Kidney (tissue), 14 donors: ENCODE measurements around the gene BEST3. TPM values are rescaled to one million over a fixed set of nuclear protein-coding genes. Genes with fewer than 3 reads are reported as not detected.
"Not testable (repeated sequence)": the region's sequence is repeated elsewhere in the genome, so short reads cannot be mapped to it uniquely, and the experiment has no call there.

Experiments
- DNase-seq, 5 donors: peaks; one replicate each; pipeline ENCODE4 v3.0.0-alpha.2; 2013 to 2020
- FAIRE-seq: peaks from 2 replicates; lab custom pipeline; 2012; peaks lifted over from hg19 to GRCh38; lab: Jason Lieb, UNC
- H3K27ac ChIP-seq, 2 donors: one replicate each; pipeline ENCODE4 v1.7.0; 2013; ENCODE audit warnings: low read depth in 2 of 2, low read length in 2 of 2, inconsistent platforms in 1 of 2
- H3K27me3 ChIP-seq: one replicate; pipeline ENCODE4 v1.7.1; 2013; ENCODE audit warnings: low read length, inconsistent platforms; ENCODE audit not compliant: control insufficient read depth, insufficient read depth
- H3K36me3 ChIP-seq, 3 donors: one replicate each; pipeline versions ENCODE4 v1.7.0 to v1.7.1; 2013; ENCODE audit warnings: low read length in 3 of 3, control low read depth in 1 of 3, inconsistent platforms in 1 of 3; ENCODE audit not compliant: insufficient read depth in 3 of 3, control insufficient read depth in 2 of 3
- H3K4me1 ChIP-seq, 3 donors: one replicate each; pipeline versions ENCODE4 v1.7.0 to v1.7.1; 2013; ENCODE audit warnings: low read length in 3 of 3, inconsistent platforms in 1 of 3, low read depth in 1 of 3; ENCODE audit not compliant: control insufficient read depth in 2 of 3, insufficient read depth in 2 of 3
- H3K4me3 ChIP-seq, 3 donors: one replicate each; pipeline versions ENCODE4 v1.7.0 to v1.8.1; 2013; ENCODE audit warnings: low read length in 3 of 3, control low read depth in 1 of 3, inconsistent platforms in 1 of 3
- H3K9ac ChIP-seq, 3 donors: one replicate each; pipeline versions ENCODE4 v1.7.0 to v1.7.1; 2013; ENCODE audit warnings: low read length in 3 of 3, control low read depth in 1 of 3, inconsistent platforms in 1 of 3
- H3K9me3 ChIP-seq, 3 donors: one replicate each; pipeline versions ENCODE4 v1.7.0 to v1.7.1; 2013; ENCODE audit warnings: low read length in 3 of 3, control low read depth in 1 of 3, inconsistent platforms in 1 of 3; ENCODE audit not compliant: control insufficient read depth in 2 of 3, insufficient read depth in 1 of 3
- intact Hi-C: fragments of 100-400 bp; cut with DNase I; formaldehyde crosslinking; loops from one replicate; pipeline ENCODE4 v1.11.1; 2022
- polyA plus RNA-seq: library from polyadenylated mRNA; stranded (reverse); fragments of 350-450 nt; fragmentation: Illumina TruSeq; extraction: RNeasy Lipid Tissue Mini Kit (QIAGEN cat#74804); gene quantifications from one replicate; pipeline ENCODE4 v1.2.3, GENCODE V29; 2014; ENCODE audit warnings: low read depth, low replicate concordance; ENCODE audit not compliant: insufficient read depth
- total RNA-seq: library from RNA; stranded (reverse); fragmentation: NEBNext Ultra II Directional; extraction: Animal tissue kit (Norgen Biotek cat#: 25700); gene quantifications from one replicate; pipeline ENCODE4 v1.2.1, GENCODE V29; 2021
- TF ChIP-seq, protein P1 (sequence below): IDR thresholded peaks from 3 replicates; pipeline ENCODE4 v1.5.1; 2012; ENCODE audit warnings: mild to moderate bottlenecking, moderate library complexity, borderline replicate concordance; ENCODE audit not compliant: insufficient read depth; ENCODE audit errors: extremely low read depth
- donor health status: control.
- donor health status: control.
- donor health status: control.
- donor health status: control.
- donor health status: control.
- donor health status: DM: yes; HTN: yes; CAD: no.
- donor health status: Normal renal cell carcinoma (clear cell type).

The BEST3 gene
- total and polyA plus RNA-seq, 2 donors from 2014 or later, result 0.57 to 0.82 TPM

DNA sequence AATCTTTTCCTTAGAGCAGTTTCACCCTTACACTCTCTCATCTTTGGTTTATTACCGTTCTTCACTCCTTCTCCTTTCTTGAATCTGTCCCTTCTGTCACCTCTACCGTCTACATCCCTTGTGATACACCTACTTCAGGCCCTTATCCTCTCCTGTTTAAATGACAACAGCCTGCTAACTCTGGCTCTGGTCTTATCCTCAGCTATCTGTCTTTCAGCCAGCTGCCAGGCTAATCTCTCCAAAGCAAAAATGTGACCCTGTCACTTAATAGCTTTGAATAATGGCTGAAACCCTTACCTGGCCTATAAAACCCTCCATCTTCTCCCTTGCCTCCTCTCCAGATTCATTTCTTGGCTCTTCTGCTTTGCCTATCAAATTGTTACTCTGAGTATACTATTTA is 32.3 kb downstream of the BEST3 start:
- no peak for FAIRE-seq
- Histone ChIP-seq H3K4me1 (peaks cover 0 to 5% (median 0%) of the 10 kb centered on the region in 3 donors), H3K36me3 (no peaks in the 10 kb centered on the region), H3K9ac (no peak overlapping the region), H3K9me3 (no peaks in the 10 kb centered on the region), H3K27me3 (no peaks in the 10 kb centered on the region), H3K27ac (no peak overlapping the region), H3K4me3 (no peak overlapping the region)
- no peak for DNase-seq
- intact Hi-C loops, result no loop called here
- TF ChIP-seq, protein P1, sequence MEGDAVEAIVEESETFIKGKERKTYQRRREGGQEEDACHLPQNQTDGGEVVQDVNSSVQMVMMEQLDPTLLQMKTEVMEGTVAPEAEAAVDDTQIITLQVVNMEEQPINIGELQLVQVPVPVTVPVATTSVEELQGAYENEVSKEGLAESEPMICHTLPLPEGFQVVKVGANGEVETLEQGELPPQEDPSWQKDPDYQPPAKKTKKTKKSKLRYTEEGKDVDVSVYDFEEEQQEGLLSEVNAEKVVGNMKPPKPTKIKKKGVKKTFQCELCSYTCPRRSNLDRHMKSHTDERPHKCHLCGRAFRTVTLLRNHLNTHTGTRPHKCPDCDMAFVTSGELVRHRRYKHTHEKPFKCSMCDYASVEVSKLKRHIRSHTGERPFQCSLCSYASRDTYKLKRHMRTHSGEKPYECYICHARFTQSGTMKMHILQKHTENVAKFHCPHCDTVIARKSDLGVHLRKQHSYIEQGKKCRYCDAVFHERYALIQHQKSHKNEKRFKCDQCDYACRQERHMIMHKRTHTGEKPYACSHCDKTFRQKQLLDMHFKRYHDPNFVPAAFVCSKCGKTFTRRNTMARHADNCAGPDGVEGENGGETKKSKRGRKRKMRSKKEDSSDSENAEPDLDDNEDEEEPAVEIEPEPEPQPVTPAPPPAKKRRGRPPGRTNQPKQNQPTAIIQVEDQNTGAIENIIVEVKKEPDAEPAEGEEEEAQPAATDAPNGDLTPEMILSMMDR, result no peak

DNA sequence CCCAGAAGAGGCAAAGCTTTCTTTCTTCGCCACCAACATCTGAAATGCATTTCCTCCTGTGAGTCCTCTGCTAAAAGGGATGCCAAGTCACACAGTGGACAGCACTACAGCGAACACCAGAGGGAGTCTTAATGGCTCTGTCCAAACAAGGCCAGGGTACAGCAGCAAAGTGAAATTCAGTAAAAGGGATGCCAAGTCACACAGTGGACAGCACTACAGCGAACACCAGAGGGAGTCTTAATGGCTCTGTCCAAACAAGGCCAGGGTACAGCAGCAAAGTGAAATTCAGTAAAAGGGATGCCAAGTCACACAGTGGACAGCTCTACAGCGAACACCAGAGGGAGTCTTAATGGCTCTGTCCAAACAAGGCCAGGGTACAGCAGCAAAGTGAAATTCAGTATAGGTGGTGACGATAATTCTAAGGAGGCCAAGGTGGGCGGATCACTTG is 34.1 kb downstream of the BEST3 start:
- H3K27ac ChIP-seq, H3K4me1 ChIP-seq, H3K9me3 ChIP-seq, H3K27me3 ChIP-seq, H3K36me3 ChIP-seq, DNase-seq, H3K9ac ChIP-seq, H3K4me3 ChIP-seq, intact Hi-C loops: not testable (repeated sequence)
- TF ChIP-seq, protein P1, result peak; percentile 20
- FAIRE-seq, result peak; percentile 52

DNA sequence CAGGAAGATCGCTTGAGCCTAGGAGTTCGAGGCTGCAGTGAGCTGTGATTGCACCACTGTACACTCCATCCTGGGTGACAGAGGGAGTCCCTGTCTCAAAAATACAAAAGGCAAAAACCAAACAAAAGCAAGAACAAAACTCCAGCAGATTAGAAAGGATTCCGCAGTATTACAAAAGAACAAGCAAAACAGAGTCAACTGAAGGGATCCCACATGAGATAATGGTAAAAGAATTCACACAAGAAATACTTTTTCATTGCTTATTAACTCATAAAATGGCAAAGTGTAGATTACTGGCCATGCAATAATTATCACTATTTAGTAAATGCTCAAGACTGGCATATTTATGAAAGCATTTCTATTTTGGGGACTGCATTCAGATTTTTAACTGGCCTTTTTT is 35.4 kb downstream of the BEST3 start:
- no peak for DNase-seq
- TF ChIP-seq, protein P1, result no peak
- H3K27ac ChIP-seq, result no peak overlapping the region
- H3K27me3 ChIP-seq, result no peaks in the 10 kb centered on the region
- FAIRE-seq, result no peak
- H3K4me3 ChIP-seq, result no peak overlapping the region
- H3K9me3 ChIP-seq, result no peaks in the 10 kb centered on the region
- H3K4me1 ChIP-seq, result peaks cover 0 to 5% (median 0%) of the 10 kb centered on the region in 3 donors
- H3K36me3 ChIP-seq, result no peaks in the 10 kb centered on the region
- H3K9ac ChIP-seq, result no peak overlapping the region
- intact Hi-C loops, result no loop called here

DNA sequence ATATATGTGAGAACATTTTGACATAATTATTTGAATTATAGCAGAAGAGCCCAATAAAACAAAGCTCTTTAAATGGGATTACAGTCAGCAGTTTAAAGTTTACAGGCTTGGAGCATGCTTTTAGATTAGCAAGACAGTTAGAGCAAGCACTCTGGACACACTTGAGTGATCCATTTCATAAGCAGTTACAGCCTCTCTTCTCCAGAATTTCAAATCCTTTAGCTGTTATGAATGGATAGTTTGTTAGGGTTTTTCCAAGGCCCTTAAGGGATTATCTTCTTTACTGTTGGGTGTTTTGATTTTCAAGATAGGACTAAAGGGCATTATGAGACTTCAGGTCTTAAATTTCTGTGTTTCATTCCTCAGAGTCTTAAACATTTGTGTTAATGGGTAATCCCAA is 36.3 kb downstream of the BEST3 start:
- no peak overlapping the region for H3K27ac ChIP-seq
- no peak for FAIRE-seq
- intact Hi-C loops, result no loop called here
- no peak overlapping the region for H3K9ac ChIP-seq
- H3K36me3 ChIP-seq, result no peaks in the 10 kb centered on the region
- no peak for DNase-seq
- H3K4me1 ChIP-seq, result peaks cover 0 to 5% (median 4%) of the 10 kb centered on the region in 3 donors
- TF ChIP-seq, protein P1, result no peak
- no peak overlapping the region for H3K4me3 ChIP-seq
- no peaks in the 10 kb centered on the region for H3K27me3 ChIP-seq
- H3K9me3 ChIP-seq, result no peaks in the 10 kb centered on the region
